K562 (cell line): ENCODE results near the gene KMT2A.

Experiments used
- ETV6 ChIP-seq, 3 experiments: fragments of 150-350 bp in 1 of 3; sonication (generic) in 1 of 3; formaldehyde crosslinking in 1 of 3; IDR thresholded peaks; 2 replicates each; pipeline versions ENCODE4 v1.6.1 to v1.8.0; 2014 to 2022; ENCODE audit warnings: borderline replicate concordance in 2 of 3, low read depth in 2 of 3, antibody characterized with exemption in 1 of 3, low read length in 1 of 3, mild to moderate bottlenecking in 1 of 3, missing genetic modification reagents in 1 of 3
- EZH2 ChIP-seq: IDR thresholded peaks from 2 replicates; pipeline ENCODE4 v1.6.1; 2012; ENCODE audit warnings: low read depth, mild to moderate bottlenecking, inconsistent platforms, low read length, borderline replicate concordance
- TCF7 ChIP-seq: sonication (generic); IDR thresholded peaks from 2 replicates; pipeline ENCODE4 v1.6.1; 2016; ENCODE audit warnings: antibody characterized with exemption, borderline replicate concordance

GRCh38 chr11:118547132-118547531 is 110.8 kb downstream of the KMT2A start:
- no peak for TF ChIP-seq TCF7
- TF ChIP-seq EZH2 = no peak
- no peak for TF ChIP-seq ETV6 (IDR thresholded peaks at IDR 0.05; ENCODE audit: borderline replicate concordance in 1 of 2, low read depth in 2 of 2, low read length in 1 of 2)
- no peak for TF ChIP-seq ETV6 (CRISPR knock-in tag; IDR thresholded peaks at IDR 0.05; ENCODE audit: borderline replicate concordance)
